ENCODE results near the gene ZNF687. TPM values are rescaled to one million over a fixed set of nuclear protein-coding genes. Genes with fewer than 3 reads are reported as not detected.

ZNF687 gene
- total and polyA plus RNA-seq, 2 of the 4 experiments (the other 2 are of a cell fraction), result 5.7 to 10.8 TPM

GRCh38 chr1:151287341-151287699 is 5.2 kb downstream of the ZNF687 start:
- DNase-seq (no peak), ATAC-seq (ENCODE audit: low read depth) (no peak)
- no peak overlapping the region for H3K14ac ChIP-seq (replicated peaks; ENCODE audit: low read depth, low read length)
- no peaks in the 10 kb centered on the region for H3K9me3 ChIP-seq (ENCODE audit: control insufficient read depth, insufficient read depth, low read length)
- no peak overlapping the region for H3K9ac ChIP-seq (ENCODE audit: low read depth, low read length)
- H3K4me1 ChIP-seq (ENCODE audit: control insufficient read depth, insufficient read depth, low read length), result peaks cover 5% of the 10 kb centered on the region; the same call in 1 of the 2 replicates
- no peak overlapping the region for H3K18ac ChIP-seq (ENCODE audit: low read depth, low read length)
- H2AK5ac ChIP-seq (ENCODE audit: low read depth, low read length), result no peak overlapping the region
- TF ChIP-seq MXI1 (IDR thresholded peaks at IDR 0.05; ENCODE audit: borderline replicate concordance, low read depth, low read length) (no peak), FOS (IDR thresholded peaks at IDR 0.05; ENCODE audit: low read depth, low read length) (no peak), CEBPB (IDR thresholded peaks at IDR 0.05; ENCODE audit: low read depth, low read length) (no peak), SMC3 (IDR thresholded peaks at IDR 0.05; ENCODE audit: low read depth, low read length) (no peak), RFX5 (IDR thresholded peaks at IDR 0.05; ENCODE audit: low read depth, low read length) (no peak), MAFK (IDR thresholded peaks at IDR 0.05; ENCODE audit: low read depth, low read length) (no peak), CHD1 (IDR thresholded peaks at IDR 0.05; ENCODE audit: low read depth, low read length) (no peak), POLR2A (IDR thresholded peaks at IDR 0.05; ENCODE audit: low read depth, low read length) (no peak), BHLHE40 (IDR thresholded peaks at IDR 0.05; ENCODE audit: low read depth, low read length) (no peak), USF2 (IDR thresholded peaks at IDR 0.05; ENCODE audit: low read depth, low read length) (no peak), CTCF (conservative IDR thresholded peaks at IDR 0.05; ENCODE audit: low read depth, low read length) (no peak), RCOR1 (IDR thresholded peaks at IDR 0.05; ENCODE audit: insufficient replicate concordance, low read length) (no peak), ELK1 (IDR thresholded peaks at IDR 0.05; ENCODE audit: borderline replicate concordance, low read depth, low read length) (no peak)
- H4K8ac ChIP-seq (ENCODE audit: low read depth in 2 of 2, low read length in 2 of 2), result no peak overlapping the region
- WGBS, 2 experiments (ENCODE audit: extremely low coverage in 2 of 2, insufficient read length in 1 of 2), result 80% methylated on average over 1 of the region's 7 CpGs; no CpG with 5 or more reads in 1 of the 2 experiments
- H3K4ac ChIP-seq (ENCODE audit: low read depth, low read length), result no peak overlapping the region
- H2AK9ac ChIP-seq (replicated peaks; ENCODE audit: low read depth, low read length, poor library complexity), result no peak overlapping the region
- H4K91ac ChIP-seq (ENCODE audit: insufficient read depth, low read depth, low read length), result no peak overlapping the region
- H3K36me3 ChIP-seq (ENCODE audit: control insufficient read depth, insufficient read depth, low read length), result peaks cover 62% of the 10 kb centered on the region
- in situ Hi-C loops (cut with MboI; ENCODE audit: low sequenced_read_pairs) (no loop called here), dilution Hi-C loops (cut with HindIII; ENCODE audit: low sequenced_read_pairs, unreplicated experiment) (no loop called here), intact Hi-C loops (cut with micrococcal nuclease) (no loop called here)
- no peak overlapping the region for H3K27ac ChIP-seq (ENCODE audit: insufficient read depth, low read length)
- H3K27me3 ChIP-seq (ENCODE audit: control insufficient read depth, insufficient read depth, low read length), result no peaks in the 10 kb centered on the region
- H3K4me3 ChIP-seq (ENCODE audit: insufficient read depth, low read depth, low read length), result no peak overlapping the region
- peaks cover 39% of the 10 kb centered on the region for H4K20me1 ChIP-seq (ENCODE audit: insufficient read depth, low read length)
- no peak overlapping the region for H2BK120ac ChIP-seq (ENCODE audit: low read depth, low read length)
- H2BK5ac ChIP-seq (ENCODE audit: low read depth, low read length, poor library complexity, severe bottlenecking), result no peak overlapping the region
- H3K23ac ChIP-seq (ENCODE audit: low read depth, low read length), result no peak overlapping the region
- no peak overlapping the region for H3K56ac ChIP-seq (ENCODE audit: extremely low read depth, insufficient read depth, low read length)
- no peak overlapping the region for H2BK20ac ChIP-seq (ENCODE audit: low read depth, low read length)
- no TSS peak for BruUV-seq (replicated peaks)
- no peak overlapping the region for H3K4me2 ChIP-seq (ENCODE audit: low read depth, low read length)
- no peak overlapping the region for H4K5ac ChIP-seq (ENCODE audit: low read depth, low read length)
- H2AFZ ChIP-seq (replicated peaks; ENCODE audit: low read length, poor library complexity), result no peak overlapping the region
- ChIA-PET CTCF (no interaction called here), POLR2A (ENCODE audit: unreplicated experiment) (no interaction called here)
- no peak overlapping the region for H2BK15ac ChIP-seq (ENCODE audit: low read depth, low read length)
- H3K9me1 ChIP-seq (ENCODE audit: insufficient read depth, low read length), result no peaks in the 10 kb centered on the region
- peaks cover 16 to 77% of the 10 kb centered on the region in 2 experiments for H3K79me1 ChIP-seq (ENCODE audit: low read depth in 1 of 2, low read length in 2 of 2)

Measured in IMR-90 (cell line).